Adrenal gland (tissue), 12 donors: ENCODE results near the gene SPTBN4. TPM values are rescaled to one million over a fixed set of nuclear protein-coding genes. Genes with fewer than 3 reads are reported as not detected.

Source experiments
- DNase-seq, 7 donors: peaks; one replicate each; pipeline ENCODE4 v3.0.0-alpha.2; 2019 to 2020
- H3K27ac ChIP-seq, 5 donors: fragments of 200-600 bp; sonication (generic) in 4 of 5; 1 replicate in 3 of 5; 2 replicates in 2 of 5; pipeline versions ENCODE4 v1.5.1 to v1.8.0; 2016 to 2020; ENCODE audit warnings: mild to moderate bottlenecking in 1 of 5
- H3K27me3 ChIP-seq: fragments of 200-600 bp; 2 replicates; pipeline ENCODE4 v1.8.0; 2021
- H3K36me3 ChIP-seq, 2 donors: fragments of 200-600 bp; replicated peaks in 1 of 2; 1 replicate in 1 of 2; 2 replicates in 1 of 2; pipeline versions ENCODE4 v1.5.1 to v1.8.0; 2018 to 2022
- H3K4me1 ChIP-seq, 2 donors: fragments of 200-600 bp; replicated peaks in 1 of 2; 1 replicate in 1 of 2; 2 replicates in 1 of 2; pipeline versions ENCODE4 v1.5.1 to v1.8.0; 2018 to 2021
- H3K4me3 ChIP-seq, 4 donors: fragments of 200-600 bp; sonication (generic) in 3 of 4; one replicate each; pipeline ENCODE4 v1.5.1; 2016 to 2018
- H3K9me3 ChIP-seq, 3 donors: fragments of 200-600 bp; sonication (generic) in 1 of 3; replicated peaks in 1 of 3; 1 replicate in 2 of 3; 2 replicates in 1 of 3; pipeline versions ENCODE4 v1.5.1 to v1.8.0; 2016 to 2021
- CTCF ChIP-seq, 6 experiments: fragments of 450-650 bp in 4 of 6; fragments of 200-600 bp in 2 of 6; sonication (generic) in 1 of 6; IDR thresholded peaks; 1 replicate in 5 of 6; 2 replicates in 1 of 6; pipeline versions ENCODE4 v1.5.1 to v1.8.0; 2016 to 2021; ENCODE audit warnings: antibody characterized with exemption in 6 of 6, mild to moderate bottlenecking in 2 of 6, moderate library complexity in 1 of 6
- POLR2A ChIP-seq, 2 donors: fragments of 450-650 bp; IDR thresholded peaks; one replicate each; pipeline ENCODE4 v1.6.1; 2017; ENCODE audit warnings: antibody characterized with exemption in 2 of 2, mild to moderate bottlenecking in 2 of 2, moderate library complexity in 1 of 2
- WGBS, 4 donors: extraction: QIAGEN DNeasy Blood & Tissue Kit in 2 of 4; methylation state at CpG; one replicate each; pipeline versions ENCODE4 v1.1.5 to v1.1.7; 2013 to 2017; 5-methylcytosine and 5-hydroxymethylcytosine counted together
- intact Hi-C, 2 donors: fragments of 100-400 bp; cut with DNase I; formaldehyde crosslinking; loops; one replicate each; pipeline versions ENCODE4 v1.14.1 to v1.15.0; 2022 to 2023
- polyA plus RNA-seq, 3 donors: library from polyadenylated mRNA; stranded (reverse); fragments of 200-250 nt in 2 of 3; fragments of 350-450 nt in 1 of 3; fragmentation: Illumina TruSeq in 1 of 3; extraction: RNeasy Lipid Tissue Mini Kit (QIAGEN cat#74804) in 1 of 3; gene quantifications; one replicate each; pipeline ENCODE4 v1.2.3, GENCODE V29; 2013 to 2014
- total RNA-seq, 9 donors: library from RNA; depleted of rRNA in 4 of 9; stranded (reverse); fragments of >200 nt in 4 of 9; fragments of 120-200 nt in 1 of 9; fragmentation: NEBNext Ultra II Directional in 1 of 9; extraction: Animal tissue kit (Norgen Biotek cat#: 25700) in 1 of 9; gene quantifications; one replicate each; pipeline versions ENCODE4 v1.1.0 to v1.2.4, GENCODE V29; 2013 to 2023
- donor health status: healthy with polysubstance abuse.
- donor health status: Bipolar disorder and iron deficiency.
- donor health status: DM: yes; HTN: yes; CAD: no.
- donor health status: DM: no; HTN: no; CAD: no.
- donor health status: DM: no; HTN: no; CAD: no.
- donor health status: DM: yes; HTN: yes; CAD: no.

The SPTBN4 gene
- total and polyA plus RNA-seq, 12 donors = 0.91 to 46.7 (median 3.3) TPM

- Histone ChIP-seq H3K36me3 (peaks cover 0 to 15% of the 10 kb centered on the region in 2 donors), H3K4me3 (peak overlapping the region in 2 of 4 donors; percentile 39 to 81), H3K9me3 (no peaks in the 10 kb centered on the region), H3K27me3 (no peaks in the 10 kb centered on the region), H3K4me1 (peaks cover 5 to 7% of the 10 kb centered on the region in 2 donors), H3K27ac (peak overlapping the region; percentile 41 to 95 (median 73))
- intact Hi-C loops = no loop called here
- DNase-seq = peak; percentile 77 to 92 (median 91)
- TF ChIP-seq POLR2A (IDR thresholded peaks at IDR 0.05) (peak in 1 of 2 donors; percentile 45), CTCF (IDR thresholded peaks at IDR 0.05) (peak in 1 of 6 experiments; percentile 6)
- 6 to 13% (median 8%) methylated on average over 25 to 27 of the region's 27 CpGs for WGBS, 4 donors
These were observed 148.0 kb downstream of the SPTBN4 start for GRCh38 chr19:40614622-40615411.

- TF ChIP-seq POLR2A (IDR thresholded peaks at IDR 0.05) (no peak), CTCF (IDR thresholded peaks at IDR 0.05) (no peak)
- no peak overlapping the region for H3K27ac ChIP-seq
- intact Hi-C loops = no loop called here
- no peaks in the 10 kb centered on the region for H3K9me3 ChIP-seq
- peaks cover 0 to 24% of the 10 kb centered on the region in 2 donors for H3K36me3 ChIP-seq
- 78 to 93% (median 86%) methylated on average over 5 of the region's 5 CpGs for WGBS, 4 donors
- H3K4me1 ChIP-seq = no peaks in the 10 kb centered on the region
- DNase-seq = no peak
- no peaks in the 10 kb centered on the region for H3K27me3 ChIP-seq
- H3K4me3 ChIP-seq = no peak overlapping the region
These were observed 149.4 kb downstream of the SPTBN4 start for GRCh38 chr19:40616178-40616577.

GRCh38 chr19:40616941-40617340, 150.1 kb downstream of the SPTBN4 start:
- H3K9me3 ChIP-seq = no peaks in the 10 kb centered on the region
- H3K27ac ChIP-seq = no peak overlapping the region
- H3K4me3 ChIP-seq = no peak overlapping the region
- intact Hi-C loops = no loop called here
- H3K4me1 ChIP-seq = no peaks in the 10 kb centered on the region
- TF ChIP-seq CTCF (IDR thresholded peaks at IDR 0.05) (no peak), POLR2A (IDR thresholded peaks at IDR 0.05) (no peak)
- H3K36me3 ChIP-seq = peaks cover 0 to 27% of the 10 kb centered on the region in 2 donors
- no peaks in the 10 kb centered on the region for H3K27me3 ChIP-seq
- no peak for DNase-seq
- WGBS, 4 donors = 93 to 96% (median 95%) methylated on average over 17 of the region's 17 CpGs

GRCh38 chr19:40617961-40618360, 151.2 kb downstream of the SPTBN4 start:
- Histone ChIP-seq H3K4me3 (no peak overlapping the region), H3K27me3 (no peaks in the 10 kb centered on the region), H3K9me3 (no peaks in the 10 kb centered on the region), H3K27ac (no peak overlapping the region), H3K36me3 (peaks cover 0 to 34% of the 10 kb centered on the region in 2 donors), H3K4me1 (no peaks in the 10 kb centered on the region)
- no peak for DNase-seq
- no peak for TF ChIP-seq CTCF (IDR thresholded peaks at IDR 0.05)
- no peak for TF ChIP-seq POLR2A (IDR thresholded peaks at IDR 0.05)
- intact Hi-C loops = no loop called here
- 90 to 96% (median 93%) methylated on average over 4 of the region's 4 CpGs for WGBS, 4 donors
